ENCODE data around the gene ZNF462. TPM values are rescaled to one million over a fixed set of nuclear protein-coding genes. Genes with fewer than 3 reads are reported as not detected.
A peak's percentile ranks its signal among the peaks of the same experiment; 100 is the strongest.

Gene ZNF462
- total RNA-seq, 1 donor from 2014 or later = 25.8 TPM

- H3K36me3 Mint-ChIP-seq (ENCODE audit: low read depth) = peaks cover 1% of the 10 kb centered on the region
These were observed 2.8 kb upstream of the ZNF462 start for GRCh38 chr9:106859957-106860720.

GRCh38 chr9:106860721-106861639 lies 2.0 kb upstream of the ZNF462 start:
- H3K27ac Mint-ChIP-seq (ENCODE audit: unreplicated experiment) = peak overlapping the region; percentile 90
- TF ChIP-seq CTCF (IDR thresholded peaks at IDR 0.05) = no peak
- H3K4me3 Mint-ChIP-seq (ENCODE audit: unreplicated experiment) = peak overlapping the region; percentile 98
- peaks cover 41% of the 10 kb centered on the region for H3K4me1 Mint-ChIP-seq (ENCODE audit: low read depth)
- H3K9me3 Mint-ChIP-seq (ENCODE audit: low read depth) = no peaks in the 10 kb centered on the region
- H3K27me3 Mint-ChIP-seq (ENCODE audit: low read depth) = no peaks in the 10 kb centered on the region
- DNase-seq (ENCODE audit: low spot score) = no peak
- peaks cover 1% of the 10 kb centered on the region for H3K36me3 Mint-ChIP-seq (ENCODE audit: low read depth)

More at GRCh38 chr9:106859957-106860720, 2.8 kb upstream of the ZNF462 start:
- Mint-ChIP-seq H3K4me3 (ENCODE audit: unreplicated experiment) (peak overlapping the region; percentile 98), H3K27ac (ENCODE audit: unreplicated experiment) (no peak overlapping the region), H3K4me1 (ENCODE audit: low read depth) (peaks cover 33% of the 10 kb centered on the region), H3K27me3 (ENCODE audit: low read depth) (no peaks in the 10 kb centered on the region), H3K9me3 (ENCODE audit: low read depth) (no peaks in the 10 kb centered on the region)
- peak; percentile 10 for TF ChIP-seq CTCF (IDR thresholded peaks at IDR 0.05)
- DNase-seq (ENCODE audit: low spot score) = no peak

GRCh38 chr9:106861640-106862109 lies 1.3 kb upstream of the ZNF462 start:
- no peak for TF ChIP-seq CTCF (IDR thresholded peaks at IDR 0.05)
- H3K27me3 Mint-ChIP-seq (ENCODE audit: low read depth) = no peaks in the 10 kb centered on the region
- H3K36me3 Mint-ChIP-seq (ENCODE audit: low read depth) = peaks cover 1% of the 10 kb centered on the region
- no peak for DNase-seq (ENCODE audit: low spot score)
- H3K4me3 Mint-ChIP-seq (ENCODE audit: unreplicated experiment) = peak overlapping the region; percentile 98
- H3K9me3 Mint-ChIP-seq (ENCODE audit: low read depth) = no peaks in the 10 kb centered on the region
- H3K4me1 Mint-ChIP-seq (ENCODE audit: low read depth) = peaks cover 47% of the 10 kb centered on the region
- peak overlapping the region; percentile 90 for H3K27ac Mint-ChIP-seq (ENCODE audit: unreplicated experiment)

GRCh38 chr9:106862110-106862820 lies 701 bp upstream of the ZNF462 start:
- no peak for DNase-seq (ENCODE audit: low spot score)
- H3K27me3 Mint-ChIP-seq (ENCODE audit: low read depth) = no peaks in the 10 kb centered on the region
- TF ChIP-seq CTCF (IDR thresholded peaks at IDR 0.05) = no peak
- peak overlapping the region; percentile 98 for H3K4me3 Mint-ChIP-seq (ENCODE audit: unreplicated experiment)
- peak overlapping the region; percentile 97 for H3K27ac Mint-ChIP-seq (ENCODE audit: unreplicated experiment)
- H3K9me3 Mint-ChIP-seq (ENCODE audit: low read depth) = no peaks in the 10 kb centered on the region
- H3K36me3 Mint-ChIP-seq (ENCODE audit: low read depth) = peaks cover 1% of the 10 kb centered on the region
- H3K4me1 Mint-ChIP-seq (ENCODE audit: low read depth) = peaks cover 53% of the 10 kb centered on the region

Data from chondrocyte (in vitro differentiated cells).